ENCODE results near the gene GCNT2.
A peak's percentile ranks its signal among the peaks of the same experiment; 100 is the strongest.
"Not testable (repeated sequence)": the region's sequence is repeated elsewhere in the genome, so short reads cannot be mapped to it uniquely, and the experiment has no call there.

The GCNT2 gene

DNA sequence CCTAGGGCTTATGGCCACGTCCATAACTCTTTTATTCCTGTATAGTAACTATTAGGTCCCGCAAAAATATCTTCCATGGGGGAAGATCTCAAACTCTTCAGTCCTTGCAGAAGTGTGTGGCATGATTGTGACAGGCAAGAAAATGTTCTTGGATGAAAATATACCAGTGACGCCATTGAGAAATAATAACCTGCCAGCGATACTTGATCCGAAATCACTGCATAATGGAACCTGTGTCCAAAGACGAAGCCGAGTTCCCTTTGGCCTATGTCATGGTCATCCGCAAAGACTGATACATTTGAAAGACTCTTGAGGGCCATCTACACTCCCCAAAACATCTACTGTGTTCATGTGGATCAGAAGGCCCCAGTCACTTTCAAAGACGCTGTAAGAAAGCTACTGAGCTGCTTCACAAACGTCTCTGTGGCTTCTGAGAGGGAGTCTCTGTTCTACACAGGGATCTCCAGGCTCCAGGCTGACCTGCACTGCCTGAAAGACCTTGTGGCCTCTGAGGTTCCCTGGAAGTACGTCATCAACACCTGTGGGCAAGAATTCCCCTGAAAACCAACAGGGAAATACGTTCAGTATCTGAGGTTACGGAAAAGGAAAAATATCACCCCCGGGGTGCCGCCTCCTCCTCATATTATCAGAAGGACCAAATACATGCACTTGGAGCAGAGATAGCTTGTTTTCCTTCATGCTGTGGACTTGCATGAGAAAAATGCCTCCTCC lies 6.9 kb upstream of the GCNT2 start:
- no peak for DNase-seq

DNA sequence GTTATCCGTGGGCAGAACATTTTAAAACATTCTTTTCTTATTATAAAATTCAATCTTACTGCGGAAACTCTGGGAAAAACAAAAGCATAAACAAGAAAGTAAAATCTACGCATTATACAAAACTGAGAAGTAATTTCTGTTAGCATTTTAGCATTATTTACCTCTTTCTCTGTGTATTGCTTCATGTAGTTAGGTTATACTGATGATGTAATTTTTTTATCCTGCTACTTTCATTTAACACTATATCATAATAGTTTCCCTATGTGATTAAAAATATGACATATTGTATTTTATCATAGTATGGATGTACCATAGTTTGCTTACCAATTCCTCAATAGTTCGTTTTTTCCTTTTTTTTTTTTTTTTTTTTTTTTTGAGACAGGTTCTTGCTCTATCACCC lies 4.2 kb upstream of the GCNT2 start:
- DNase-seq, result no peak

DNA sequence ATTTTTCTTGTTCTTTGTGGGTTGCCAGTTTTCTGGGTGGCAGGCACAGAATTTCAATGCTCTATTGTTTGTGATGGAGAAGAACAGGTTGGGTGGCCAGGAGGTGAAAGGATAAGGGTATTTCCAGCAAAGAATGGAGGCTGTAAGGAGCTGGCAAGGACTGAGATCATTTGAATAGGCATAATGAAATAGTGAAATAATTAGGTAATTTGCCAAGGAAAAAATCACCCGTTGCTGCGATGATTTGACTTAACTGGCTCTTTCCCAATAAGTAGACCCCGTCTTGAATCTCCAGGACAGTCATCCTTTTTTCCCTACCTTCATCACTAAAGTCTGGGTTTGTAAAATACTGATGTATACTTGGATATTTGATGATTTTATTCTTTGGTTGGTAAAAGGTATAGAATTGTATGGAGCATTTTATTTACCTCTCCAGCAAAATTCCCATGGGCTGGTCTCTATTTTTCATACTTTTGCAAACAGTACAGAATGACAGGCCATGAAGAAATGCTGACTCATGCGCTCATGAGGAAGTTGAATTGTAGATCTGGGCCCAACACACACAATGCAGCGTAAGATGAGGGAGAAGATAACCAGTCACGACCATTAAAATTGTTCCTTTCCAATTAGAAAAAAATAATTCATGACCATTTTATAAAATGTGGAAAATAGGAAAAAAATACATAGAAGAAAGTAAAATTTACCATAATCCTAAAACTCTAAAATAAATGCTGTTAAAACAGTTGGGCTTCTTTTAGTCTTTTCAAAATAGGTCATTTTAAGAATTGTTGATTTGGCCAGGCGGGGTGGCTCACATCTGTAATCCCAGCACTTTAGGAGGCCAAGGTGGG lies 2.4 kb upstream of the GCNT2 start:
- DNase-seq, result peak; percentile 91

DNA sequence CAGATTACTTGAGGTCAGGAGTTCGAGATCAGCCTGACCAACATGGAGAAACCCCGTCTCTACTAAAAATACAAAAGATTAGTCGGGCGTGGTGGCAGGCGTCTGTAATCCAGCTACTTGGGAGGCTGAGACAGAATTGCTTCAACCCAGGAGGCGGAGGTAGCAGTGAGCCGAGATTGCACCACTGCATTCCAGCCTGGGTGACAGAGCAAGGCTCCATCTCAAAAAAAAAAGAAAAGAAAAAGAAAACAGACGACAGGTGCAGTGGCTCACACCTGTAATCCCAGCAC lies 1.8 kb upstream of the GCNT2 start:
- DNase-seq, result not testable (repeated sequence)

DNA sequence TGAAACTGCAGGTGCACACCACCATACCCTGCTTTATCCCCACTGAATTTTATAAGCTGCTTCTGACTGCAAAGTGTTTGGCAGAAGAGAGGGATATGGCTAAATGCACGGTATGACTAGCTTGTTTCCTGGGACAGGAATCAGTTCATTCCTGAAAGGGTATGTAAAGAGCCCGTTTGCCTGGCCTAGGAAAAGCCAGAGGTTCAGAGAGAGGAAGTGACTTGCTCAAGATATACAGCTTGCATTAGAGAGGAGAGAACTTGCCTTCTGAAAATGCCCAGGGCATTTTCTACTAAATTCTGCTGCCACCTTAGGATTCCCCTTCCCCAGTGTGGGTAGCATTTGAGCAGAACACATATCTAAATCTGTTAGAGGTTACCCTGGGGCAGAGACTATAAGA lies 683 bp upstream of the GCNT2 start:
- peak; percentile 81 to 84 for DNase-seq

DNA sequence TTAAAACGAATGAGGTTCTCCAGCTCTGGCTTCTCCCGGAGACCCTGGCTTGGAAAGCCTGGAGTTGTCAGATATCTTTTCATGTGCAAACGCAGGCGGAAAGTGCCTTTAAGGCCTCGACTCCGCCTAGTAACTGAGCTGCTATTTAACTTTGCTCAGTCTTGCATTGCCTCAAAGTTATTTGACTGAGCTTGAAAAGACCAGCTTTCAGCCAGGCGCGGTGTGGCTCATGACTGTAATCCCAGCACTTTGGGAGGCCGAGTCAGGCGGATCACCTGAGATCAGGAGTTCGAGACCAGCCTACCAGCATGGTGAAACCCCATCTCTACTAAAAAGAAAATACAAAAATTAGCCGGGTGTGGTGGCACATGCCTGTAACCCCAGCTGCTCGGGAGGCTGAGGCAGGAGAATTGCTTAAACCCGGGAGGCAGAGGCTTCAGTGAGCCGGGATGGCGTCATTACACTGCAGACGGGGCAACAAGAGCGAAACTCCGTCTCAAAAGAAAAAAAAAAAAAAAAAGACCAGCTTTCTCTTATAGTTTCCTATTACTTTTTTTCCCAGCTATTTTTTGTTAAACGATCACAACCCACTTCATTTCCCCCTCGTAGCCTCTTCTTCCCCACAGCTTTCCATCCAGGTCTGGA lies 1.9 kb downstream of the GCNT2 start:
- no peak for DNase-seq

DNA sequence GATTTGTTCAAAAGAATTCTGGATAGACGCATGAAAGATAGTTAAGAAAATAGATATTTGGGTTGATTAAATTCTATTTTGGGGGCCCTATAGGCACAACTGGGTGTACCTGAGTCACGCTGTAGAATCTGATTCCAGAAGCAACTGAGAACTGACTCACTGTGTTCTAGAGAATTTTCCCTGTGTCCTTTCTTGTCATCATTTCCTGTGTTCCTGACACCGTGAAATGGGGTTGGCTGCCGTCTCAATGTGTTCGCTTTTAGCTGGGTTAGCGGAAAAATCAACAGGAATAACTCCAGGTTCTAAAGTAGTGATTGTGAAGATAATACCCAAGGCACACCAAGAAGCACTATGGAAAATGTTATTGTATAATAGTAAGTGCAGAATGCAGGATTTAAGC lies 5.0 kb downstream of the GCNT2 start:
- DNase-seq, result no peak

DNA sequence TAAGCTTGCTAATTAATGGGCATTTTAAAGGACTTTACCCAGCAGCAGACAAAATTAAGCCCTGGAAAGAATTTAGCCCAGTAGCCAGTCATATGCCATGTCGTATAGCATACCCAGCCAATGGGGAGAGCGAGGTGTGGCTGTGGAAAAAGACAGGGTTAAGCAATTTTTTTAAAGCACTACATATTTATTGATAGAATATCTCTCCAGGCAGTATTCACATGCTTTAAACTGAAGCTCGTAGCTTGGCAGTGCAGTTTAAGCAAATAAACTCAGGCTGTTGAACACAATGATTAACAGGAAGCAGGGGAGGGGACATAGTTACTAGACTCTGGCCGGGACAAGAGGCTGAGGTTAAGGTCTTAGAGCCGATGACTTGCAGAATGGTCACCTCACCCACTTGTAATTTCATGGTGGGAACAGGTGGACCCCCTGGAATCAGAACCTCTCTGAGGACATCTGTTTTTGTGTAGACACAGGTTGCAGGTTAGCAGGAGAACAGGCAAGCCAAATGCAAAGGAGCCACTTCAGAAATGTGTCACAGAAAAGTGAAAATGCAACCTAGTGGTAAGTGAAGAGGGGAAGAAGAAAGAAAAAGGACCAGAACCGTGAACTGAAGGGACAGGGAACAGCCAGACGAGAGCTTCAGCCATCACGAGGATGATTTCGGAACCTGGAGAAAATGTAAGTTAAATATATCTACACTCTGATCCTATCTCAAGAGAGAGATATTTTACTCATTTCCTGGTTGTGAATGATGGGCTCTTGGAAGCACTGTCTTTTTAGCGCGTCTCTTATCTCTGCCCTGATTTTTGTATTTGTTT lies 7.2 kb downstream of the GCNT2 start:
- DNase-seq, result peak; percentile 85 to 90

DNA sequence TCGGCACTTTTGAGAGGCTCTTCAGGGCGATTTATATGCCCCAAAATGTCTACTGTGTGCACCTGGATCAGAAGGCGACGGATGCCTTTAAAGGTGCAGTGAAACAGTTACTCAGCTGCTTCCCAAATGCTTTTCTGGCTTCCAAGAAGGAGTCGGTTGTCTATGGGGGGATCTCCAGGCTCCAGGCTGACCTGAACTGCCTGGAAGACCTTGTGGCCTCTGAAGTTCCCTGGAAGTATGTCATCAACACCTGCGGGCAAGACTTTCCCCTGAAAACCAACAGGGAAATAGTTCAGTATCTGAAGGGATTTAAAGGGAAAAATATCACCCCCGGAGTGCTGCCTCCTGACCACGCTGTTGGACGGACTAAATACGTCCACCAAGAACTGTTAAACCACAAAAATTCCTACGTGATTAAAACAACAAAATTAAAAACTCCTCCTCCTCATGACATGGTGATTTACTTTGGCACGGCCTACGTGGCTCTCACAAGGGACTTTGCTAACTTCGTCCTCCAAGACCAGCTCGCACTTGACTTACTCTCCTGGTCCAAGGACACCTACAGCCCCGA lies 8.2 kb downstream of the GCNT2 start:
- peak; percentile 12 to 39 for DNase-seq

DNA sequence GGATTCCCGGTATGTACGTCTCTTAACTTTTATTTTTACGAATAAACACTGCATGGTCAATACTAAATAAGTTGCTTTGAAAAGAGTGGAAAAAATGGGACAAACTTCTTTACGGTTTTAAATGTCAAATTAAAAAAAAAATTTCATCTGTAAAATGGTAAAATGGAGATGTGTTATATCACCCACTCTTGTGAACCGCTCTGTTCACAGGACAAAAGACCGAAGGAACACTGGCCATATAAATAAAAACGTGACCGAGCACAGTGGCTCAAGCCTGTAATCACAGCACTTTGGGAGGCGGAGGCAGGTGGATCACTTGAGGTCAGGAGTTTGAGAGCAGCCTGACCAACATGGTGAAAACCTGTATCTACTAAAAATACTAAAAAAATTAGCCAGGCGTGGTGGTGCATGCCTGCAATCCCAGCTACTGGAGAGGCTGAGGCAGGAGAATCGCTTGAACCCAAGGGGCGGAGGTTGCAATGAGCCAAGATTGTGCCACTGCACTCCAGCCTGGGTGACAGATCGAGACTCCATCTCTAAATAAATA lies 8.8 kb downstream of the GCNT2 start:
- not testable (repeated sequence) for DNase-seq

DNA sequence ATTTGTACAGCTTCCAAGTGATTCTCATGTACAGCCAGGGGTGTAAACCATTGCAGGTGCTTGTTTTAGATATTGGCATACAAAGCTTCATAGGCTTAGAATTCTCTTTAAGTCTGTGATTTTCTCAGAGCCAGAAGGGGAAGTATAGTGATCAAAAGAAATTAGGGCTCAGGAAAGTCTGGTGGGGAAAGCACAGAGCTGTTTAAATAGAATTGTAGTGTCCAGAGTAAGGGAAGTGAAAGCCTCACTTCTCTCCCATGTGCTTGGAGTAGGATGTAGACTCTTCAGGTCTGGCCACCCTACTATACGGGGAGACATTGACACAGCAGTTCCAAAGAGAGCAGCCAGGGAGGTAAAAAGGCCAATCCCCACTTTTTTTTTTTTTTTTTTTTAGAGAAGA lies 10.4 kb downstream of the GCNT2 start:
- peak; percentile 48 to 54 for DNase-seq

DNA sequence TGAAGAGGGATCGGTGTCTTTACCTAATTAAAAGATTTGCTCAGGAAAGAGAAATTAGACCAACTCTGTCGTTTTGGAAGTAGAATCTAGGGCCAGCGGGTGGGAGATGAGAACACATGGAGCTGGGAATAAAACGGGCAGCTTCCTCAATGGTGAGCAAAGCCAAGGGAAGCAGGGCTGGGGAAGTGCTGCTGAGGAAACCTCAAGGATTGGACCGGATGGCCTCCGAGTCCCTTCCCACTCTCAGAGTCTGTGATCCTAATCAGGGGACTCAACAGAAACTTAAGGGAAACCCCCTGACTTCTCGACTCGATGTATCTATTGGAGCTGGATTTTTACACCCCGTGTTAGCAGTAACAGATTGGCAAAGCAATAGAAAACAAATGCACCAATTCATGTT lies 10.8 kb downstream of the GCNT2 start:
- no peak for DNase-seq

DNA sequence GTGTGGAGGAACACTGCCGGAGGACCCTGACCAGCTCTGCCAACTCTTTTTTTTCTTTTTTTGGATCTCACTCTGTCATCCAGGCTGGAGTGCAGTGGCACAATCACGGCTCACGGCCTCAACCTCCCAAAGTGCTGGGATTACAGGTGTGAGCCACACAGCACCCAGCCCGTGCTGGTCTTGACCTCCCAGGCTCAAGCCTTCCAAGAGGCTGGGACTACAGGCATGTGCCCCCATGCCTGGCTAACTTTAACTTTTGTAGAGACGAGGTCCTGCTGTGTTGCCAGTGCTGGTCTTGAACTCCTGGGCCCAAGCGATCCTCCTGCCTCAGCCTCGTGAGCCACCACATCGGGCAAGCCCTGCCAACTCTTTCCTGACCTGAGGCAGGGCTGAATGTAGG lies 11.2 kb downstream of the GCNT2 start:
- no peak for DNase-seq

DNA sequence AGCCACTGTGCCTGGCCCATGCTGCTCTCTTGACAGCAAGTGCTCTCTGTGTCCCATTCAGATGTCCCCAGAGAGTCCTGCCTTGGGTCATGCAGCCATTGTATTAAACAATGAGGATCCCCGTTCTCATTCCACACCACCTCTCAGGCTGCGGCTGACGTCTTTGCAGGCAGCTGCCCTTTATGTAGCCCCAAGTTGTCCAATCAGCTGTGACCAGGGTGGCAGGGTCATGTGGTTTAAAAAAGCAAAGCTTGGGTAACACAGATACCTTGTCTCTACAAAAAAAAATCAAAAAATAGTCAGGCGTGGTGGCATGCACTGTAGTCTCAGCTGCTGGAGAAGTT lies 13.2 kb downstream of the GCNT2 start:
- no peak for DNase-seq

DNA sequence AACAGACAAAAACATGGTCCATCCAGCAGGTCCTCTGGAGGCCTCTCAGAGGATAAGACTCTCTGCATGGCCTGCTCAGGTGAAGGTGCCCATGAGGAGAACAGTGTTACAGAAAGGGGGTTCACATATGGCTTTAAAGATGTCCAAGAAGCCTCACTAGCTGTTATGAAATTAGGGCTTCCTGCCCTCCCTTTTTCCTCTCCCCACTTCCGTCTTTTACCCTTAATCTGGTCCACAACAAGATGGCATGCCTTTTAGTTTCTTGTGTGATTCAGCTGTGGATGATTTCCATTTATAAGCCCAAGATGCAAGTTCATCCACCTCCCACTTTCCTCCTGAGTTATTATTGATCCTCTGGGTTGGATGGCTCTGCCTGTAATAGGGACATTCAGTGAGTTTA lies 14.0 kb downstream of the GCNT2 start:
- peak; percentile 37 to 46 for DNase-seq

DNA sequence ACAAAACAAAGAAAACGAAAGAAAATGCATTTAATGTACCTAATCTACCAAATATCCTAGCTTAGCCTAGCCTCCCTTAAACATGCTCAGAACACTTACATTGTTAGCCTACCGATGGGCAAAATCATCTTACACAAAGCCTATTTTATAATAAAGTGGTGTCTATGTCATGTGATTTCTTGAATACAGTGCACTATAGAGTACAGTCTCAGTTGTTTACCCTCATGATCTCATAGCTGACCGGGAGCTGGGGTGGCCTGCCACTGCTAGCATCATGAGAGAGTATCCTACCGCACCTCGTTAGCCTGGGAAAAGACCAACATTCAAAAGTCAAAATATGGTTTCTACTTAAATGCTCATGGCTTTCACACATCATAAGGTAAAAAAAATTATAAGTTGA lies 16.6 kb downstream of the GCNT2 start:
- DNase-seq, result no peak

DNA sequence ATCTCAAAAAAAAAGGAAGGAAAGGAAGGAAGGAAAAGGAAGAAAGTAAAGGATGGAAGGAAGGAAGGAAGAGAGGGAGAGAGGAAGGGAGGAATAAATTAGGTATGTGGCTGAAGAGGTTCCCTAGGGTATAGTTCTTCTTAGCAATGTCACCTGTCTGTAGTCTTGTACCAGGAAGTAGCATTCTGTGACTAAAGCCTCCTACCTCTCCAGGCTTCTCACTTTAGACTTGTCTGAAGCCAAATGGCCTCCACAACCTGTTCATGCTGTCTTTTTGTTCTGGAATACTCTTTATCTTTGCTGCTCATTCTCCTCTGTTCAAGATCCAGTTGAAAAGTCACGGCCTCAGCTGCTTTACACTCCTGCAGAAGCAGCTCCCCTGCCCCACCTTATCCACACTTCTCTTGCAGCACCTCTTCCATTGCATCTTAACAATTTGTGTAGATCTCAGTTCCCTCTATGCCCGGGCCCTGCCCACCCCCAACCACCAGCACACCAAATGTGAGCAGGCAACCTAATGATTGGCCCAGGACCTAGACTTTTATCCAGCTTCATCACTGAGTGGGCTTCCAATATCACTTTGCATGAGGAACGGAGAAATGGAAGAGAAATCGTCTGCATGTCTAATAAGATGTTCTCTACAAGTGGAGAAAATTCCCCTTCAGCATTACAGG lies 19.1 kb downstream of the GCNT2 start:
- DNase-seq, result no peak

DNA sequence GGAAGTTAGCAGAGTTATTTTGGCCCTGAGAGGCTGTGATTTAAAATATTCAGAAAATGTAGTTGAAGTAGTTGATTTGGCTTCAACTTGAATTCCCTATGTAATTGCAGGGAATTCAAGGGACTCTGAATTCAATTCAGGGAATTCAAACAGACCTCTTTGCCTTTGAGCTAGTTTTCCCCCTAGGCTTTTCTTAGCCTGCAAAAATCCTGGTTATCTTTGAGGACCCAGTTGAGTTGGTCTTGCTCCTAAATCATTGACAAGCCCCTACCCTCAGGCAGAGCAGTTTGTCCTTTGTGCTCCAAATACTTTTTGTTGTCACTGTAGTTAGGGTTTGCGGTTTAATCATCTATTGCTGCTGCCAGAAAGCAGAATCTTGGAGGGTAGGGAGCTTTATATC lies 20.4 kb downstream of the GCNT2 start:
- no peak for DNase-seq

DNA sequence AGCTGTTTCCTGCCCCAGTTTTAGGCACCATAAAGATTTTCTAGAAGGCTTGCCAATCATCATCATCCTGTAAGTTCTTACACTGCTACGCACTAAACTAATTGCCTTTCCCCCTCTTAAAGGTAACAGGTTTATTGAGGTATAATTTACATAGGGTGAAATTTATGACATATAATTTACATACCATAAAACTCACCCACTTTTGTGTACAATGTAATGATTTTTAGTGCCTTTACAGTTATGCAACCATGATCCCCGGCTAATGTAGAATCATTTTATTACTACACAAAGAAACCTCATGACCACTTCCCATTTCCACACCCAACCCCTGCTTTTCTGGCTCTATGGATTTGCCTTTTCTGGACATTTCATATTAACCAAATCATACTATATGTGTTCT lies 21.1 kb downstream of the GCNT2 start:
- peak; percentile 74 to 78 for DNase-seq

DNA sequence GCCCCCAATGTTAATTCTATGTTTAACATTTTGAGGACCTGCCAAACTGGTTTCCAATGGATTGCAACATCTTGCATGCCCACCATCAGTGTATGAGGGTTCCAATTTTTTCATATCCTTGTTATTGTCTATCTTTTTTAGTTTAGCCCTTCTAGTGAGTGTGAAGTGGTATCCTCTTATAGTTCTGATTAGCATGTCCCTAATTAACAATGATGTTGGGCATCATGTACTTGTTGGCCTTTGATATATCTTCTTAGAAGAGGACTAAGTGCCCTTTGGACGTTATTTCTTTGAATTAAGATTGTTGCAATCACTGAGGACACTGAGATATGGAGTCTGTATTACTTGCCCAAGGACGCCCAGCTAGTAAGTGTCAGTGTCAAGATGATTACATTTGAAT lies 22.3 kb downstream of the GCNT2 start:
- DNase-seq, result no peak

DNA sequence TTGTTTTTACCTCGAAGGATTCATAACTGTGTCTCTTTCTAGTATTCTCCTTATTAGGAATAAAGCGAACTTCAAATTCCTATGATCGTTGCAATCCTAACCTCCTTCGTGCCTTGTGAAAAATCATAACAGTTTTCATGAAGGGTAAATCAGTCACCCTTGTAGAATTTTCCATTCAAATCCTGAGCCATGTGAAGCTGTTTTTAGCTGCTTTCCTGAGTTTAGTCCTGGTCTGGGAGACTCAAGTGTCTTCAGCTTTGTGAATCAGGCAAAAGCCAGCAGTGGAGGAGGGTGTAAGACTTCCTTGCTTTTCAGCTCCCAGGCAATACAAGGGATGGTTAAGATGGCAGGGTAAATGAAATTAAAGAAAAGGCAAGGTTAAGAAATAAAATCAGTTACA lies 24.3 kb downstream of the GCNT2 start:
- DNase-seq, result no peak

DNA sequence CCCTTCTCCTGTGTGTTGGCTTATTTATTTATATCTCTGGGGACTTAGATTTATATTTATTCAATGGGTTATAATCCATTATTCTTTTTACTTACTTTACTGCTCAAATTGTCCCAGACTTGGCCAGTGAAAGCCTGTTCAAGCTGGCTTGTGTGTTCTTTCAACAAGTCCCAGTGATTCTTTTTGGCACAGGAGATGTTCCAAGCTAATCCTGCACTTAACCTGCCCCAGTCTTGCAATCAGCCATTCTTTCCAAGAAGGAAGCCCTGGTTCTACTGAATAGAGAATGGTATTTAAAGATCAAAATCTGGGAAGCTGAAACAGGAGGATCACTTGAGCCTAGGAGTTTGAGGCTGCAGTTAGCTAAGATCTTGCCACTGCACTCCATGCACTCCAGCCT lies 26.7 kb downstream of the GCNT2 start:
- no peak for DNase-seq
